ENCODE measurements around the gene HNRNPUL2.
"Not testable (repeated sequence)": the region's sequence is repeated elsewhere in the genome, so short reads cannot be mapped to it uniquely, and the experiment has no call there.

The HNRNPUL2 gene

DNA sequence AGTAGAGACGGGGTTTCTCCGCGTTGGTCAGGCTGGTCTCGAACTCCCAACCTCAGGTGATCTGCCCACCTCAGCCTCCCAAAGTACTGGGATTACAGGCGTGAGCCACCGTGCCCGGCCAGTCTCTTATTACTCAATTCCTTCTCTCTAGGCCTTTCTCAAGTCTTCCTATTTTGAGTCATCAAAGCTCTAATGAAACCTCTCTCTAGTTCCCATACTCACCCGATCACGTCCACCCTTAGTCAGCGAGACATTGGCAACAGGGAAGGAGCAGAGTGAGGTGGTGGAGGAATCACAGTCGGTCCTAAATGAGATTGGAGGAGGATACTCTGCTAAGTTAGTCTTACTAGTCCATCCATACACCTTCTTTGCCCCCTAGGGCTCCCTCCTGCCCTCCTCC, 25.0 kb downstream of the HNRNPUL2 start:
- no peak for DNase-seq

DNA sequence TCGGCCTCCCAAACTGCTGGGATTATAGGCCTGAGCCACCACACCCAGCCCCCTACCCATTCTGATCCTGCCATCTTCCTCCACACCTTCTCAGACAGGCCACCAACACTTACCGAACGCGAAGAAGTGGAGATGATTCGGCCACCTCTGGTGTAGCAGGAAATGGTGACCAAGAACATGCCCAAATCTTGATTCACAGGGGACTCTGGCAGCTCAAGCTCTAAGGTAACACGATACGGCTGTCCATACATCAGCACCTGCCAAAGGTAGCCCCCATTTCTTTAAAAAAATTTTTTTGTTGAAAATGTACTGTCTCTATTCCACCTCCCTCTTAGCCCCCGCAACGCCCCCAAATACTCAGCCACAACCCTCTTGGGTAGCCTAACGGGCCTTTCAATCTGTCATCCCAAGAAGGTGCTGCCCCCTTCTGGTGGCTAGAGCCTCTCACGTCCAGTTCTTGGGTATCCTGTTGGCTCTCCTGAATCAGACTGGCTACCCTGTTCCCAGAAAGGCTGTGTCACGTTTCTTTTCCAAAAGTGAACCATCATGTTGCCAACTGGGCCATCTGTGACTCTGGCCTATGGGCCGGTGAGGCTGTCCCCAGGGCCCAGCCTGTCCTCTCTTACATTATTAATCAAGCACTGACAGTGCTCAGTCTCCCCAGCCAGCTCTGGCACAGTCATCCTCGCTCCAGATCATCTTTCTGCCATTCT, 32.6 kb downstream of the HNRNPUL2 start:
- DNase-seq, result peak; percentile 71

DNA sequence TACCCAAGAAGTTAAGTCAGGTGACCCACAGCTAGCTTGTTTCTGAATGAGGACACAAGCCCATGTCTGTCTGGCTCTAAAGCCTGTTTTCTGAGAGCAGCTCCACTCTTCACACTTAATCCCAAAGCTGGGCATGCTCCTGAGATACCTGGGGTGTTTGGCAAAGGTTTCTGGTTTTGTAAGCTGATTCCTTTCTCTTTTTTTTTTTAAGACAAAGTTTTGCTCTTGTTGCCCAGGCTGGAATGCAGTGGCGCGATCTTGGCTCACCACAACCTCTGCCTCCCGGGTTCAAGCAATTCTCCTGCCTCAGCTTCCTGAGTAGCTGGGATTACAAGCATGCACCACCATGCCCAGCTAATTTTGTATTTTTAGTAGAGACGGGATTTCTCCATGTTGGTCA, 33.6 kb downstream of the HNRNPUL2 start:
- DNase-seq, result not testable (repeated sequence)

DNA sequence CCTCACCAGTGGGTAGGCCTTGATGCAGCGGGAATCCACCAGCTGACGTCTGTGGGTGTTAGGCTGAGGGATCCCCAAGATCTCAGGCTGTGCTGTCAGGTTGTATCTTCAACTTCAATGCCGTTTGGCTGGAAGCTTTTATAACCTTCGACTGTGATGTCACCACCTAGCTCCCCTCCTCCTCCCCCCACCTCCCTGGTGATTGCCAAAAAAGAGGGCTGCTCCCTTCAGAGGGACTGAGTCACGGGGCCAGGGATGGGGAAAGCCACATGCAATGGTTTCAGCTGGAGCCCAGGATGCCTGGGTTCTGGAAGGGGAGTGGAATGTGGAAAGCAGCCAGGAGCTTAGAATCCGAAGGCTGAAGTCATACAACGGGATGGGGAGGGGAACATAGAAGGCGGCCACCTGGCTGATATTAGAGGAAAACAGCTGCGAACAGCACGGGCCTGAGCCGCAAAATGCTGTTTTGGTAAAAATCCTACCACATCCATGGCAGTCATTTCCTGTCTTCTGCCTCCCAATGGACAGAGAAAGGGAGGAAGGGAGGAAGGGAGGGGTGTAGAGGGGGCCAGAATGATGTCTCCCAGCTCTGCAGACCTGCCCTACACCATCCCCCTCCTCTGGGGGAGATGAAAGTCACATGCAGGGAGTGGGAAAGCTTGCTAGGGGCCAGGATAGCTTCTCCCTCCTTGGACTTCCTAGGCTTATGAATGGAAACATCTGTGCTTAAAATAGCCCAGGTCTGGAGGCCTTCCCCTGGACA, 37.7 kb downstream of the HNRNPUL2 start, which contains the start of gene LRRN4CL:
TSS of gene LRRN4CL (minus strand) at position 110 of the 763 bp plus-strand sequence. CDS start 1,022 bp downstream, outside the sequence.
- DNase-seq, result peak; percentile 97

DNA sequence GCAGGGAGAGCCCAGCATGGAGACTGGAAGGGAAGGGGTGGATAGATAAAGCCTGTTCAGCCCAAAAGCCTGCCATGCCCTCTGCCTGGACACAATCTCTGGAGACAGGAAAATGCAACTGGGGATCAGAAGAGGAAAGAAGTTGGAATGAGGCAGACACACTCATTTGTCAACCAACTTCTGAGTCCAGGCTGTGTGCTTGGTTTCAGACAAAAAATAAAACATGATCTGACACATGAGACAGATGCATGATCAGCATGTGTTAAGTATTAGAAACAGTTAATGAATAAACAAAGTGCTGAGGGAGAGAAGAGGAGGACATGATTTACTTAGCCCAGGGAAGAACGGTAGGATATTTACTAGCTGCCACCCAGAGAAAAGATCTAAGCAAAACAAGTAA, 38.8 kb downstream of the HNRNPUL2 start:
- no peak for DNase-seq

DNA sequence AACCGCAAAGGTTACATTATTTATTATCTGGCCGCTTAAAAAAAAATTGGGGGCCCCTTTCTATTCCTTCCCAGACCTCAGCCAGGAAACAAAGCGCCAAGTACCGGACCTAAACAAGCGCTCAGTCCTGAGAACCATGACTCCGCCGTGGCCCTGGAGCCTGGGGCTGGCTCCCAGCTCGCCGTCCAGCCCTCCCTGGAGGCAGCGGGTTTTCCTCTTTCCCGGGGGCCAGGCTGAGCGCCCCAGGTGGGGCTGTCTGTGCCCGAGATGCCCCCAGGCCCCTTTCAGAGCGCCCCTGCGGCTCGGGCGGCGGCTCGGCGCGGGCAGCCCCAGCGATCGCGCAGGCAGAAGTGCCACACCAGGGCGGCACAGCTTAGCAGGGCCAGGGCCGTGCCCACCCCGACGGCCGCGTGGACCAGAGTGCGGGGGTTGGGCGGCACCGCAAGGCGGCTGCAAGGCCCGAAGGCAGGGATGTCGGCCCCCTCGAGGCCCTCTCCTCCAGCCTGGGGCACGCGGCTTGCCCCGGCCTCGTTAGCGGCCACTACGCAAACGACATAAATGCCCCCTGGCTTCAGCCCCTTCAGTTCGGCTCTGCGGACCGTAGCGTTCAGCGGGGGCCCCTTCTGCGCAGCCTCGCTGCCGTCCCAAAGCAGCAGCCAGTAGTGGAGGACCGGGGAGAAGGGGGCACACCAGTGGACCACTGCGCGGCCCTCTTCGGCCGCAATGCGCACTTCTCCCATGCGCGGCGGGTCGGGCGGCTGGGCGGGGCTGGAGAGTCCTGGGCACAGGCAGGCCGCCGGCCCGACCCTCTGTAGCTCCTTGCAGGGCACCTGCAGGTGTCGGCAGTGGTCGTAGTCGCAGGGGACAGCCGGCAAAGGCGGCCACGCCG, 39.5 kb downstream of the HNRNPUL2 start:
- no peak for DNase-seq

DNA sequence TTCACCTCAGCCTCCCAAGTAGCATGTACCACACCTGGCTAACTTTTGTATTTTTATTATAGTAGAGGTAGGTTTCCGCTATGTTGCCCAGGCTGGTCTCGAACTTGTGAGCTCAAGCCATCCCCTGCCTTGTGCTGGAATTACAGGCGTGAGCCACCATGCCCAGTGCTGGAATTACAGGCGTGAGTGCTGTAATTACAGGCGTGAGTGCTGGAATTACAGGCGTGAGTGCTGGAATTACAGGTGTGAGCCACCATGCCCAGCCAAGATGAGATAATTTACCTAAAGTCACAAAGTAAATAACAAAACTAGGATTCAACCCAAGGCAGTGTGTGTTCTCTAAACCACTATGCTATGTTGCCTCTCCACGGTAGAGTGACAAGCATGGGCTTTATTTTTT, 44.7 kb downstream of the HNRNPUL2 start:
- no peak for DNase-seq

DNA sequence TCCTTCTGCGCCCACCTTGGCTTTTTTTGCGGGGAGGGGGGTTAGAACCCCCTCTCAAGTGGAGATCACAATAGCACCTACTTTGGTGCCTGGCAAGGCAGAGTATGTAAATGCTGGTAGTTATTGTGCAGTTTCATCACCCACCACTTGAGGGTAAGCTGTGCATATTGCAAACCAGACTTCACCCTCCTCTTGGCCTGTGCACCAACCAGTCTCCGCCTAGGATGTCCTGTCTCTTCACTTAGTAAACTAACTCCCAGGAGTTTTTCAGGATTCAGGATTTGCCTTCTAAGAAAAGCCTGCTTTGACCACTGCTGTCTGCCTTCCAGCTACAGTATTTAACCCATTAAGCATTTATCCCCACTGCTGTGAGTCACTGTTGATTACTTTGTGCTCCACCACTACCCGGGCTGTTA, 46.4 kb downstream of the HNRNPUL2 start:
- DNase-seq, result peak; percentile 78

DNA sequence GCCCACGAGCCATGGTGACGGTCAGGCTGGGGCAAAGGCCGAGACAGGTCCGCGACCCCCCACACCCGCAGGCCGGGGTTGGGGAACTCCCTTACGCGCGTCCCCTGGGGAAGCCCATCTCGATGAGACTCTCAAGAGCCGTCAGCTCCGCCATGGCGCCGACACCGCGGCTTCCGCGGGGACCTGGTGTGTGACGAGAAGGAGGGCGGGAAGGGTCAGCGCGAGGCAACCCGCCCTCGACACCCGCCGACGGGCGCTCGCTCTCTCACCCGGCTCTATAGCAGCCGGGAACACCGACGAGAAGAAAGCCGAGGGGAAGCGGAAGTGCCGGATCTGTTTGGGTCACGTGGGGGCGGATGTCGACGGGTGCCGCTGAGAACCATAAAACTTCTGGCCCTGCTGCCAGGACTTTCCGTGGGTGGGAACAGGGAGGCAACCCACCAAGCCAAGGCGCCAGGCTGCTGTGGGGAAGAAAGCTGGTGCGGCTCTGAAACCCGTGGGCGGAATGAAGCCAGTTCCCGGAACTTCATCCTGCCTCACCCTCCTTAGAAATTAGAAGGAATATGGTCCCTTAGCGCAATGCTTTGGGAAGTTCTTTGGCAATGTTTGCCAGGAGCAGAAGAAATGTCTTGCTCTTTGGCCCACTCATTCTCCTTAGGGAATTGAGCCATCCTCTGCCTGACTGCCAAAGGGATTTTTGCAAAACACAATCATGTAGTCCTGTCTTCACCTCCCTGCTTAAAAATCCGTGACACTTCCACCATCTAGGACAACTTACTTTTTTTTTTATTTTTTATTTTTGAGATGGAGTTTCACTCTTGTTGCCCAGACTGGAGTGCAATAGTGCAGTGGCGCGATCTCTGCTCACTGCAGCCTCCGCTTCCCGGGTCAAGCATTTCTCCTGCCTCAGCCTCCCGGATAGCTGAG, 48.2 kb downstream of the HNRNPUL2 start, which contains the start of gene UBXN1:
TSS of gene UBXN1 (minus strand) at position 304 of the 927 bp plus-strand sequence. CDS start at position 154, 150 bp downstream.
- peak; percentile 87 for DNase-seq

DNA sequence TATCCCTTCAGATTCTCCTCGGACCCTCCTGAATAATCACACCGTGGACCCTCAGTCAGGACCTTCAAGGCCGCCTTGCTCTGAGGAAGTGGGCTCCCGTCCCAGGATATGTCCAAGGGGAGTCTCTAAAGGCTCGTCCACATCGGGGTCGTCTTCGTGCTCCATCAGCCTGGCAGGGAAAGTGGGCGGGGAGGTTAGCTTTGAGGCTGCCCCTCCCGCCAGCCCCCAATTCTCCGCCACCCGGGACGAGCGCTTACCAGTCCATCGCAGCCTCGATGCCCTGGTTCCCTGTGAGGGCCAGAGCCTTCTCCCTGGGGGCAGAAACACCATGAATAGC, 48.9 kb downstream of the HNRNPUL2 start:
- DNase-seq, result no peak

DNA sequence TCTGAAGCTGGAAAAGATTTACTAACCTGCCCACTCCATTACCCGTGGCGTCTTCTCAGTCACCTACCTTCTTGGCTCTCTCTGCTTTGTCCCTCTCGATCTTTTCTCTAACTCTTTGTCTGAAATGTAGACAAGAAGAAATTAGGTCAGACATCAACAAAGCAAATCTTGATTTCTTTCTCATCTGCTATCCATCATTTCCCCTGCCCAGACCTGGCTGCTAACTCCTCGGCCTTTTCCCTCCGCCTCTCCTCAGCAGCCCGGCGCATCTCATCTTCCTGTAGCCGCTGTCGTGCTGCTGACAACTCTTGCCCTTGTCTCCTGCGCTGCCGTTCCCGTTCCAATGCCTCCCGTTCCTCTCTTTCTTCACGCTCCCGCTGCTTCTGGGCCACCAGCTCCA, 49.5 kb downstream of the HNRNPUL2 start:
- no peak for DNase-seq

DNA sequence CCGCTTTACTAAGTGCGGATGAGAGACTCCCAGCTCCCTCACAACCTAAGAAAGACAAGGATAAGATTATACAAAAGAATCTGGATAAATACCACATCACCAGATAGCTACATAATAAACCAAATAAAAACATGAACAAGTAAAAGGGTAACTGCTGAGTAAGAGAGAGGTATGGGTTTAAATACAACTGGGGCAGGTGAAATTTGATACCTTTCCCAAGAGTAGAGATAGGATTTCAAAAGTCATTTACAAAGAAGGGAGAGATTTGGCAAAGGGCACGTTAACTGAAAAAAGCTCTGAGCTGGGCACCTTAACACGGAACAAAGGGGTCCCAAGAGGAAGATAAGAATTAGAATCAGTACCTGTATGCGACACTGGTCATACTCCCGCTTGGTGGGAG, 50.1 kb downstream of the HNRNPUL2 start:
- DNase-seq, result no peak

DNA sequence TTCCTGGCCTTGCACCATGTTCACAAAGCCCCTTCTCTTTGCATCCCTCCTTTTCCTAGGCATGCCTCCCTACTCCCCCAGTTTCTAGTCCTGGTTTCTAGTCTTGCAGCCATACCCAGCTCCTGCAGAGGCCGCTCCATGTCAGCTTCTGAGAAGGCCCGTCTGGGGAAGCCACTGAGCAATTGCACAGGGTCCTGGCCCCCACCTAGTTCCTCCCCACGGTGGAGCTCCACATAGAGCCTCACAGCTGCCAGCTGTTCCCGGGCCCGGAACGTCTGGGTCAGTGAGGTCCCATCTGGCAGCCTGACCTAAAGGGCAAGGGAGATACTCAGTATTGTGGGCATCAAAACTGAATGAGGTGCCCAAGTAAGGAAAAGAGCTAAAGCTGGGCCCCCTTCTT, 50.6 kb downstream of the HNRNPUL2 start:
- DNase-seq, result no peak

DNA sequence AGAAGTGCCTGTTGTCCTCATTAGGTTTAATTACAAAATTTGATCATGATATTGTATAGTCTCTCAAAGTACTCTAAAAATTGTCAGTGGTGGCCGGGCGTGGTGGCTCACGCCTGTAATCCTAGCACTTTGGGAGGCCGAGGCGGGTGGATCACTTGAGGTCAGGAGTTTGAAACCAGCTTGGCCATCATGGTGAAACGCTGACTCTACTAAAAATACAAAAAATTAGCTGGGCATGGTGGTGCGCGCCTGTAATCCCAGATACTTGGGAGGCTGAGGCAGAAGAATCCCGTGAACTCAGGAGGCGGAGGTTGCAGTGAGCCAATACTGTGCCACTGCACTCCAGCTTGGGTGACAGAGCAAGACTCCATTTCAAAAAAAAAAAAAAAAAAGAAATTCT, 51.8 kb downstream of the HNRNPUL2 start:
- not testable (repeated sequence) for DNase-seq

DNA sequence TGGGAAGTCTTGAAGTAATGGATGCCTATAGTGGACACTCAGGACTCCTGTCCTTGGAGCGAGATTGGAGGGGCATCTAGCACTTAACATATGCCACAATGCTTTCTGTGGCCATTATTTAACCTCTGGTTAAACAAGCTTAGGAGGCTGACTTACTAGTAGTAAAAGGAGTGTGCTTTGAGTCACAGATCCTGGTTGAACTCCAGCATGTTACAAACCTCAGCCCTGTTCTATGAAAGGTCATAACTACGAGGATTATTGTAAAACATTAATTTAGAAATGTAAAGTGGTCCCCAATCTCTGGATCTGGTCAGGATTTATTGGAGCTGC, 54.1 kb downstream of the HNRNPUL2 start:
- no peak for DNase-seq

DNA sequence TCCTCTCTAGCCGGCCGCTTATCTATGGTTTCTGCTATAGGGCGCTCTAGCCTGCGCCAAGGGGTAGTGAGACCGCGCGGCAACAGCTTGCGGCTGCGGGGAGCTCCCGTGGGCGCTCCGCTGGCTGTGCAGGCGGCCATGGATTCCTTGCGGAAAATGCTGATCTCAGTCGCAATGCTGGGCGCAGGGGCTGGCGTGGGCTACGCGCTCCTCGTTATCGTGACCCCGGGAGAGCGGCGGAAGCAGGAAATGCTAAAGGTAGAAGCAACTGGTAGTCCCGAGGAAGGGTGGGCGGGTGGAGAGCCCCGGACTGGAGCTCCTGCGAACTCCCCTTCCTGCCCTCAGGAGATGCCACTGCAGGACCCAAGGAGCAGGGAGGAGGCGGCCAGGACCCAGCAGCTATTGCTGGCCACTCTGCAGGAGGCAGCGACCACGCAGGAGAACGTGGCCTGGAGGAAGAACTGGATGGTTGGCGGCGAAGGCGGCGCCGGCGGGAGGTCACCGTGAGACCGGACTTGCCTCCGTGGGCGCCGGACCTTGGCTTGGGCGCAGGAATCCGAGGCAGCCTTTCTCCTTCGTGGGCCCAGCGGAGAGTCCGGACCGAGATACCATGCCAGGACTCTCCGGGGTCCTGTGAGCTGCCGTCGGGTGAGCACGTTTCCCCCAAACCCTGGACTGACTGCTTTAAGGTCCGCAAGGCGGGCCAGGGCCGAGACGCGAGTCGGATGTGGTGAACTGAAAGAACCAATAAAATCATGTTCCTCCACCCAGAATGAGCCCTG, 55.5 kb downstream of the HNRNPUL2 start, which contains the start of the genes LBHD1 and UQCC3:
TSS of gene LBHD1 (minus strand) at position 660 of the 782 bp plus-strand sequence. CDS start 2,236 bp downstream, outside the sequence.
TSS of gene UQCC3 (plus strand) at position 66 of the 782 bp plus-strand sequence. CDS start at position 139, 73 bp downstream.
- peak; percentile 87 for DNase-seq

DNA sequence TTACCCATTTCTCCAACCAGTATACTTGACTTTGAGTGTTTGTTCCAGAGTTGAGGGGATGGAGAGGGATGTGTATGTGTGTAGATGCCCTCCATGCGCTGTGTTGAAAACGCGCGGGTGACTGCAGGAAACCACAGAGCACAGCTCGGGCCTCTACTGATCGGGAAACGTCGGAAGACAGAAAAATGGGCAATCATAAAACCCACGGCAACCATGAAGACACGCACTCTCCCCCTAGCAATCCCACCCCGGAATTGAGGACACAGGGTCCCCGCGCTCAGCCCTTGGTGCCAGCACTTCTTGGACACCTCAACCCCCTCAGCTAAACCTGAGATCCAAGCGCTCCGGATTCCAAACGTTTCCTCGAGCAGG, 56.0 kb downstream of the HNRNPUL2 start:
- DNase-seq, result no peak

DNA sequence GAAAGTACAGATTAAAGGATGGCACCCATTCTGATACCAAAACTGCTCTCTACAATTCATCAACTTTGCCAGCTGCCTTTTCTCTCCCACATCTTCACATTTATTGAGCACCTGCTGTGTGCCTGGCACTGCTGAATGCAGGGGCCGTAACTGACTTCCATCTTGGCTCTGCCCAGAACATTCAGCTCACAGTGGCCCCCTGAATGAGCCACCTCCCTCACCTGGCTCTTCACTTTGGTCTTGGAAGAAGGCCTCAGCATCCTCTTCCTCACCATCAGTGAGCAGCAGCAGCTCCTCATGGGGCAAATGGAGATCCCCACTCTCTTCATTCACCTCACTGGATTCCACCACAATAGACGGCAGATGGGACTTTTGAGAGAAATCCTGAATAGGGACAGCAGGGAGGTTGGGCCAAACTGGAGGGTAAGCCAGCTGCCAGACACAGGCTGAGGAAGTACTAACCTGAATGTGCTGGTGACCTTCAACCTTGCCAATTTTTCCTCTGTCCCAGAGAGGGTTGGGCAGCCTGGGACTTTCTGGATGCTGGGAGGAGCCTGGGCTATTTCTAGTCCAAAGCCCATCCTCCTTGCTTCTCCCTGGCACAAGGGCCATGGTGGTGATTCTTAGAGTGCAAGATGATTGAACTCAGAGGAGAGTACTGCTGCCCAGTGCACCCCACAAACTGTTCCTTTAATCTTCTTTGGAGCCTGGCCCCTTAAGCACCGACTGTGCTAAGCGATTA, 57.7 kb downstream of the HNRNPUL2 start:
- no peak for DNase-seq

DNA sequence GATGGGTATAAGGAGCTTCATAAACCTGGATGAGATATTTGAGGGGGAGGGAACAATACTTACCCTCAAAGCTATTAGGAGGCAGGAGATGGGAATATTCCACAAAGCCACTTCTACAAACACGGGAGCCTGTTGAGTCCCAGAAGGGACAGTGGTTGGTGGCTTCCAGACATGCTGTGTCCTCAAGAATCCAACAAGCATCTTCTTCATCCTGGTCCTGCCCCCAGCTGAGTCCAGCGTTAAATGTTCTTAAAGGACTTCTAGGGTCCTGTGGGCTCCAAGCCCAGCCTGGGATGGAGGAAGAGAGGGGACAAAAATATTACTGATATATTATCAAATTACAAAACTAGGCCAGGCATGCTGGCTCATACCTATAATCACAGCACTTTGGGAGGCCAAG, 59.8 kb downstream of the HNRNPUL2 start:
- DNase-seq, result no peak

DNA sequence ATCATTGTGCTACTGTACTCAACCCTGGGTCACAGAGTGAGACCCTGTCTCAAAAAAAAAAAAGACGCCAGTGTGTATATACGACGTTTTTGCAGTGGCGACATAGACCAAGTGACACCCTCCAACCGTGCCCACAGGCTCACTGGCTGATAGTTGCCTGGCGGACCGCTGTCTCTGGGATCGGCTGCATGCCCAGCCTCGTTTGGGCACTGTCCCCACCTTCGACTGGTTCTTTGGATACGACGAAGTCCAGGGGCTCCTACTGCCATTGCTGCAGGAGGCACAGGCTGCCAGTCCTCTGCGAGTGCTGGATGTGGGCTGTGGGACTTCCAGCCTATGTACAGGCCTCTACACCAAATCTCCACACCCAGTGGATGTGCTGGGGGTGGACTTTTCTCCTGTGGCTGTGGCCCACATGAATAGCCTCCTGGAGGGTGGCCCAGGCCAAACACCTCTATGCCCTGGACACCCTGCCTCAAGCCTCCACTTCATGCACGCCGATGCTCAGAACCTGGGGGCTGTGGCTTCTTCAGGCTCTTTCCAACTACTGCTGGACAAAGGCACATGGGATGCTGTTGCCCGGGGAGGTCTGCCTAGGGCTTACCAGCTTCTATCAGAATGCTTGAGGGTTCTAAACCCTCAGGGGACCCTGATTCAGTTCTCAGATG, 60.9 kb downstream of the HNRNPUL2 start:
- DNase-seq, result no peak
